OCI-LY3 (cell line): ENCODE measurements around the gene MRTFA.

ENCODE experiments used
- CTCF ChIP-seq: fragments of 200-600, 300-600 bp; sonication (generic); IDR thresholded peaks from 2 replicates; pipeline ENCODE4 v1.5.1; 2014; ENCODE audit warnings: antibody characterized with exemption, low read length, low read depth
- EZH2phosphoT487 ChIP-seq: fragments of 200-600 bp; shearing (Covaris generic); IDR thresholded peaks from 2 replicates; pipeline ENCODE4 v1.6.1; 2018; ENCODE audit warnings: antibody characterized with exemption, mixed run types, low read depth

- no peak for TF ChIP-seq CTCF
- no peak for TF ChIP-seq EZH2phosphoT487
These were observed 118.9 kb downstream of the MRTFA start for GRCh38 chr22:40517631-40518030.
